Lower leg skin (tissue), 3 donors: Measurements from ENCODE around the gene DENND1A.

Source experiments
- POLR2A ChIP-seq, 2 donors: fragments of 450-650 bp; IDR thresholded peaks; one replicate each; pipeline ENCODE4 v1.6.1; 2016 to 2017; ENCODE audit warnings: antibody characterized with exemption in 2 of 2, mild to moderate bottlenecking in 1 of 2, moderate library complexity in 1 of 2
- TF ChIP-seq, protein P1 (sequence below), 3 donors: fragments of 450-650 bp; IDR thresholded peaks; one replicate each; pipeline ENCODE4 v1.5.1; 2016; ENCODE audit warnings: antibody characterized with exemption in 3 of 3, mild to moderate bottlenecking in 3 of 3, moderate library complexity in 2 of 3

- TF ChIP-seq, protein P1, sequence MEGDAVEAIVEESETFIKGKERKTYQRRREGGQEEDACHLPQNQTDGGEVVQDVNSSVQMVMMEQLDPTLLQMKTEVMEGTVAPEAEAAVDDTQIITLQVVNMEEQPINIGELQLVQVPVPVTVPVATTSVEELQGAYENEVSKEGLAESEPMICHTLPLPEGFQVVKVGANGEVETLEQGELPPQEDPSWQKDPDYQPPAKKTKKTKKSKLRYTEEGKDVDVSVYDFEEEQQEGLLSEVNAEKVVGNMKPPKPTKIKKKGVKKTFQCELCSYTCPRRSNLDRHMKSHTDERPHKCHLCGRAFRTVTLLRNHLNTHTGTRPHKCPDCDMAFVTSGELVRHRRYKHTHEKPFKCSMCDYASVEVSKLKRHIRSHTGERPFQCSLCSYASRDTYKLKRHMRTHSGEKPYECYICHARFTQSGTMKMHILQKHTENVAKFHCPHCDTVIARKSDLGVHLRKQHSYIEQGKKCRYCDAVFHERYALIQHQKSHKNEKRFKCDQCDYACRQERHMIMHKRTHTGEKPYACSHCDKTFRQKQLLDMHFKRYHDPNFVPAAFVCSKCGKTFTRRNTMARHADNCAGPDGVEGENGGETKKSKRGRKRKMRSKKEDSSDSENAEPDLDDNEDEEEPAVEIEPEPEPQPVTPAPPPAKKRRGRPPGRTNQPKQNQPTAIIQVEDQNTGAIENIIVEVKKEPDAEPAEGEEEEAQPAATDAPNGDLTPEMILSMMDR (IDR thresholded peaks at IDR 0.05), result no peak
- no peak for TF ChIP-seq POLR2A (IDR thresholded peaks at IDR 0.05)
These were observed 411.6 kb downstream of the DENND1A start for GRCh38 chr9:123518338-123518737.
